ENCODE data around the gene FAM47E.

FAM47E gene

DNA sequence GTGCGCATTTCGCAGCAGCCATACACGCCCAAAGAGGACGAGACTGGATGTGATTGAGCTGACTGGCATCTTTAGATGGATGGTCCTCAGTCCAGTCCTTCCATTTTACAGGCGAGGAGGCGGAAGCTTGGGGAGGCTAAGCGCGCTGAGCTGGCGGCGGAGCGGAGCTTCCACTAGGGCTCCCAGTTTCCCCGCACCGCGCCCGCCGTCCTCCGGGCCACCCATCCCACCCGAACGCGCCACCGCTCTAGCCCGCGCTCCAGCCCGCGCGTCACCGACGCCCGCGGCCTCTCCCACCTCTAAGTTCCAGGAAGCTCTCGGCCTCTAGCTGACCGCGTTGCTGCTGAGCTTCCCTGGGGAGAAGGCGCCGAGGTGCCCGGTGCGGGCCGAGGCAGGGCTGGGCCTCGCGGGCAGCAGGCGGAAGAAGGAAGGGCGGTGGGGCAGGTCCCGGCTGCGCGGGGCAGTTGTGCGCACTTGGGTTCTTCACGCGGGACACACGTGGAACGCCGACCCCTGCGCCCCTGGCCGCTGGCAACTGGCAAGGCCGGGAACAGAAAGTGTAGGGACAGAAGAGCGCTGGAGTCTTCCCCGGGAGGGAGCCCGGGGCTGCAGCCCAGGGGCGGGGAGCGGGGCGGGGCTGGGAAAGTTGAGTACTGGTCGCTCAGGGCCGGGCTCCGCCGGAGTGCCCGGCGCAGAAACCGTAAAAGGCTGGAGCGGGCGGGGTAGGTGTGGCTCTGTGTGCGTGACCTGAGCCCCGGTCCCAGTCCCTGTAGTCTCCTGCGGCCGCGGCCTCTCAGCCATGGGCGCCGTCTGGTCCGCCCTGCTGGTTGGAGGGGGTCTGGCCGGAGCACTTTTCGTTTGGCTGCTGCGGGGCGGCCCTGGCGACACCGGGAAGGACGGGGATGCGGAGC is 54.7 kb downstream of the FAM47E start, which contains the start of gene STBD1:
STBD1 (plus strand) TSS at position 763 of the 911 bp plus-strand sequence; CDS start at position 800, 37 bp downstream.
- in situ Hi-C loops (cut with HindIII; ENCODE audit: low pct_ligation_motif_present, low sequenced_read_pairs) = no loop called here
- peak; percentile 23 for TF ChIP-seq CTCF (IDR thresholded peaks at IDR 0.05; ENCODE audit: low read depth, low read length, missing control alignments)
- Histone ChIP-seq H3K27me3 (replicated peaks) (no peaks in the 10 kb centered on the region), H3K27ac (peak within 1 kb of the TSS; percentile 14), H3K4me3 (ENCODE audit: low read depth, low read length) (peak within 1 kb of the TSS; percentile 77), H3K36me3 (replicated peaks) (no peaks in the 10 kb centered on the region)
- peak; percentile 29 for DNase-seq

GRCh38 chr4:76306882-76307659 is 55.5 kb downstream of the FAM47E start:
- peak; percentile 16 for DNase-seq
- Histone ChIP-seq H3K4me3 (ENCODE audit: low read depth, low read length) (peak overlapping the region; percentile 77), H3K36me3 (replicated peaks) (no peaks in the 10 kb centered on the region), H3K27me3 (replicated peaks) (no peaks in the 10 kb centered on the region), H3K27ac (no peak overlapping the region)
- in situ Hi-C loops (cut with HindIII; ENCODE audit: low pct_ligation_motif_present, low sequenced_read_pairs) = no loop called here
- TF ChIP-seq CTCF (IDR thresholded peaks at IDR 0.05; ENCODE audit: low read depth, low read length, missing control alignments) = peak; percentile 62

GRCh38 chr4:76307660-76308014 is 56.1 kb downstream of the FAM47E start:
- no peak overlapping the region for H3K27ac ChIP-seq
- no peak for DNase-seq
- in situ Hi-C loops (cut with HindIII; ENCODE audit: low pct_ligation_motif_present, low sequenced_read_pairs) = no loop called here
- no peak for TF ChIP-seq CTCF (IDR thresholded peaks at IDR 0.05; ENCODE audit: low read depth, low read length, missing control alignments)
- no peaks in the 10 kb centered on the region for H3K36me3 ChIP-seq (replicated peaks)
- peak overlapping the region; percentile 77 for H3K4me3 ChIP-seq (ENCODE audit: low read depth, low read length)
- no peaks in the 10 kb centered on the region for H3K27me3 ChIP-seq (replicated peaks)

- in situ Hi-C loops (cut with HindIII; ENCODE audit: low pct_ligation_motif_present, low sequenced_read_pairs) = no loop called here
- no peak for TF ChIP-seq CTCF (IDR thresholded peaks at IDR 0.05; ENCODE audit: low read depth, low read length, missing control alignments)
- Histone ChIP-seq H3K27ac (no peak overlapping the region), H3K36me3 (replicated peaks) (no peaks in the 10 kb centered on the region), H3K27me3 (replicated peaks) (no peaks in the 10 kb centered on the region), H3K4me3 (ENCODE audit: low read depth, low read length) (no peak overlapping the region)
- DNase-seq = no peak
These were observed 57.0 kb downstream of the FAM47E start for GRCh38 chr4:76308548-76308947.

DNA sequence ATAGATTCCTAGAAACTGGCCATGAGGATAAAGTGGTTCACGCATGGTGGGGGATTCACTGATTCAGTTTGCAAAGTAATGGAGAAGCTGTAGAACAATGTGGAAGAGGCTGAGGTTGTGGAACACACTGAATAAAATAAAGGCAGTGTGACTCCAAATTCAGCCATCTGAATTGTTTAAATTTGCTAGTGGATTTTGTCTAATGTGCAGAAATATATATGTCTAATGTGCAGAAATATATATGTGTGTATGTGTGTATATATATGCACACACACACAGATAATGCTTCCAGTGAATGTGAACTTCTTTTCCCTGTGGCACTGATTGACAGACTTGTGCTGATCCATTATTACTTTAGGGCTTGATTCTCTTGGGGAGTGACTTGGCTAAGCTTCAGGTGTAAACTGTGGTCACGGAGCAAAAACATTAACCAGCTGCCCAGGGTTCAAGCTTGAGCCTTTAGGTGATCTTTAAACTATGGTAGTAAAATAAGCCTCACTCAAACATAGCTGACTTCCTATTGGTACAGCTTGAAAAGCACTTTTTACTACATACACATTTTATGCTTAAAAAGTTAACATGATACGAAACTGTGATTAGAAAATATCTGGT is 58.5 kb downstream of the FAM47E start:
- DNase-seq = no peak
- Histone ChIP-seq H3K27ac (no peak overlapping the region), H3K4me3 (ENCODE audit: low read depth, low read length) (no peak overlapping the region), H3K27me3 (replicated peaks) (no peaks in the 10 kb centered on the region), H3K36me3 (replicated peaks) (no peaks in the 10 kb centered on the region)
- in situ Hi-C loops (cut with HindIII; ENCODE audit: low pct_ligation_motif_present, low sequenced_read_pairs) = no loop called here
- no peak for TF ChIP-seq CTCF (IDR thresholded peaks at IDR 0.05; ENCODE audit: low read depth, low read length, missing control alignments)
